GM18858 (cell line): ENCODE data around the gene DSCAML1.
"Not testable (repeated sequence)": the region's sequence is repeated elsewhere in the genome, so short reads cannot be mapped to it uniquely, and the experiment has no call there.

Experiments used
- ATAC-seq: cut with Tn5 transposase; IDR thresholded peaks from one replicate; pipeline ENCODE4 v1.9.1; 2021; ENCODE audit not compliant: unreplicated experiment

Gene DSCAML1

DNA sequence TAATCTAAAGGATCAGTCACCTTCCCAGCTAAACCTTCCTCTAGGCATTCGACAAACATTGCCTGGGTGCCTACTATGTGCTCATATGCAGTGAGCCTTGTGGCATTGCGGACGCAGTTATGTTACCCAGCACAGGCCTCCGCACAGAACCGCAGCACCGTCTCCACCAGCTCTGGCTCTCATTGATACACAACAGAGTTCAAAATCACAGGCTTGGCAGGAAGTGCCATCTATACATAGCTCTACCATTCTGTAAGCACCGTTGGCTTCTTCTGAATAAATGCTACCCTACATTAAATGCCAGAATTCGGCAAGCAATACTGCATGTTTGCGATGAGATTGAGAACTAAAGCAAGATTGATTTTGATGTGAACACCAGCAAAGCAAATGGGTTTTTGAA lies 31.0 kb downstream of the DSCAML1 start:
- no peak for ATAC-seq

DNA sequence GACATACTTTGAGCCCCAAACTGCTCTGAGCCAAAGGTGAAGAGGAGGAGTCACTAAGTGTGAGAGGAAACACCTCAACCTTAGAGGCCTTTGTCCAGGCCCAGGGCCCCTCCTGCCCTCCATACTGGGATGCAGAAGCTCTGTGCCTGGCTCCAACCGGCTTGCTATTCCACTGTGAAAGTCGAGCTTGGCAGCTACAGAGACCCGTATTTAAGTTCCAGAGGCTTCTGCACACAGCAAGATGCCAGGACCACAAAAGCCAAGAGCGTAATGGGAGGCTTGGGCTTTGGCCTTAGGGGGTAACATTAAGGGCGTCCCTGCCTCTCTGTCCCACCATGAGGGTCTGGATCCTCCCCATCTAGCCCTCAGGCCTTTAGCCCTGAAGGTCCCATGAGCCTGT lies 31.9 kb downstream of the DSCAML1 start:
- no peak for ATAC-seq

DNA sequence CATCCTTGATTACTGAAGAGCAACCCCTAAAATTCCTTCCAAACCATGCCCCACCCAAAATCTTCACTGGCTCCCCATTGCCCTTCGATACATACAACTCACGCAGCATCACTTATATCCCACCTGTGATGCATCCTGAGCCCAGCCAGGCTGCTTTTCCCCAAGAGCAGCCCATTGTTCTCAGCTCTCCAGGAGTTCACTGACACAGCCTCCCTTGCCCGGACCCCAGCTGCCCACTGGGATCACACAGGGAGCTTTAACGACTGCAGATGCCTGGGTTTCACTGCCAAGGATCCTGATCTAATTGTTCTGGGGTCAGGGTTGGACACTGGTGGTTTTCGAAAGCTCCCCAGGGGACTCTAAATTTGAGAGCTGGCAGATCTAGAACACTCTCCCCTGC lies 33.6 kb downstream of the DSCAML1 start:
- ATAC-seq = not testable (repeated sequence)

- no peak for ATAC-seq
Observed at GRCh38 chr11:117761993-117762392, 35.0 kb downstream of the DSCAML1 start.

DNA sequence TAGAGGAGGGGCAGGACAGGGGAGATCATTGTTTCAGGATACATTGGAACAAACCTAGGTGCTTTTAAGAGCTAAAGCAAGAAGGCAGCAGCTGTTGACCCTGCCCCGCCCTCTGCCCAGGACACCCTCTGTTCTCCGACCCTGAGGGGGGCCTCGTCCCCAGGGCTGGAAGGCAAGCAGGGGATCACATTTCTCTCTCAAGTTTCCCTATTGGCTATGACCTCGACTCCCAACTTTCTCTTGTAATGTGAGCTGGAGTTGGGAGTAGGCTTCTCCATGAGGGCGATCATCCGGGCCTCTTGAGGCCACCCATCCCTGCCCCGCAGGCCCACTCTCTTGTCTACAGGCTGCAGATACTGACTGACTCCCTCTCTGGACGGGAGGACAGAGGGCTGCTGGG lies 37.7 kb downstream of the DSCAML1 start:
- no peak for ATAC-seq

DNA sequence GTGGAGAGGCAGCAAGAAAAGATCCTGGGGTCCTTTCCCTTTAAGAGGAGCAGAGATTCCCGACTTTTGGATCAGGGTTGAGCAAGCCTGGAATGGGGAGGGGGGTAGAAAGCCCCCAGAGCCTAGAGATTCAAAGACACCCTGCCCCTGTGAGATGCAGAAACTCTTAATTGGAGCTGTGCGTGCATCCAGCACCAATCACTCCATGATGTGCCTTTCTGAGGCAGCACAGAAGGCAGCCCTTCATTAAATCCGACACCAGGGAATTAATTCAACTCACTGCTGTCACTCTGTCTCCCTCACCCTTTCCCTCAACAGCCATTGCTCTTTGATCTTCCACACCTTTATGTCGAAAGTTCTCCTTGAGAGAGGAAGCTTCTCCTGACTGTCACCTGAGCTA lies 43.0 kb downstream of the DSCAML1 start:
- no peak for ATAC-seq

- ATAC-seq = no peak
Observed at GRCh38 chr11:117752721-117753237, 44.2 kb downstream of the DSCAML1 start.

- no peak for ATAC-seq
Observed at GRCh38 chr11:117752071-117752470, 44.9 kb downstream of the DSCAML1 start.

DNA sequence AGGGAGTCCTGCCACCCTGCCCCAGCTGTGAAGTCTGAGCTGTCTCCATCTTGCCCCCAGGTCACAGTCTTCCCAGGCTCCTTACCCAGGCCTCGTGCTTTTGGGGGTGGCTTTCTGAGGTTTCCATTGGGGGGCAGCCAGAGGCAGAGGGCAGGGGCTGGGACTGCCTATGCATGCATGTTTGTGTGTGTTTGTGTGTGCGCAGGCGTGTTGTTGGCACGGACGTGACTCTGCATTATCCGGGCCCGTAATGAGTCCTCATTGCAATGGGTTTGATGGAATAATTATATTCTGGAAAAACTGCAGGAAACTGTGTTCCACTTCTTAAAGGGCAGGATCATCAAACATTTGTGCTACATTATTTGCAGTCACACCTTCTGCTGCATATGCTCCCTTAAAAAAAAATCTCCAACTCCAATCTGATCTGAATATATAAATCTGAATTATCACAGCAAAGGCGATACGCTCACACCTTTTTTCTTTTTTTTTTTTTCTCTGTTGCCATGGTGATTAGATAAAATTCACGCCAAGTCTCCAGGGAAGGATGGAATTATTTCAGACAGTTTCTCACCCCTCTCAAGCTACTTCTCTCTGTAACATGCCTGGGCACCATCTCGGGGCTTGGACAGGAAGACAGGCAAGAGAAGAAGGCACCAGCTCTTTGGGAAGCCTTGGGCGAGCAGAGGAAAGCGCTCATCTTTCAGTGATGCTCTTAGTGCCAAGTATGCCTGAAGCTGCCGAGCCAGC lies 45.9 kb downstream of the DSCAML1 start:
- ATAC-seq = no peak

- no peak for ATAC-seq
Observed at GRCh38 chr11:117750357-117750756, 46.7 kb downstream of the DSCAML1 start.

DNA sequence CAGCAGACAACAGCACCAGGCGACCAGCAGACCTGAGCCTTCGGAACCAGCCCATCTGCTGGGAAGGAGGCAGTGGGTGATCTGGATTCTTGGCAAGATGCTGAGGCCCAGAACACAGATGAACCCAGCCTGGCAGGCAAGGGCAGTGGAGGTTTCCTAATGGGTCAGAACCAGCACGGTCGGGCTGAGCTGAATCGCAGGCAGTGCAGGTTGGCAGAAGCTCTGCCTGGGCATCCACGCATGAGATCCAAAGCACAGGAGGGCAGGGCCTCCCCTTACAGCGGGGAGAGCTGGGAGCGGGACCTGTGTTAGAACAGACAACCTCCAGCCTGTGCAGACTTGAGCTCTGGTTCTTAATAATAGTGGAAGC lies 47.5 kb downstream of the DSCAML1 start:
- ATAC-seq = no peak

DNA sequence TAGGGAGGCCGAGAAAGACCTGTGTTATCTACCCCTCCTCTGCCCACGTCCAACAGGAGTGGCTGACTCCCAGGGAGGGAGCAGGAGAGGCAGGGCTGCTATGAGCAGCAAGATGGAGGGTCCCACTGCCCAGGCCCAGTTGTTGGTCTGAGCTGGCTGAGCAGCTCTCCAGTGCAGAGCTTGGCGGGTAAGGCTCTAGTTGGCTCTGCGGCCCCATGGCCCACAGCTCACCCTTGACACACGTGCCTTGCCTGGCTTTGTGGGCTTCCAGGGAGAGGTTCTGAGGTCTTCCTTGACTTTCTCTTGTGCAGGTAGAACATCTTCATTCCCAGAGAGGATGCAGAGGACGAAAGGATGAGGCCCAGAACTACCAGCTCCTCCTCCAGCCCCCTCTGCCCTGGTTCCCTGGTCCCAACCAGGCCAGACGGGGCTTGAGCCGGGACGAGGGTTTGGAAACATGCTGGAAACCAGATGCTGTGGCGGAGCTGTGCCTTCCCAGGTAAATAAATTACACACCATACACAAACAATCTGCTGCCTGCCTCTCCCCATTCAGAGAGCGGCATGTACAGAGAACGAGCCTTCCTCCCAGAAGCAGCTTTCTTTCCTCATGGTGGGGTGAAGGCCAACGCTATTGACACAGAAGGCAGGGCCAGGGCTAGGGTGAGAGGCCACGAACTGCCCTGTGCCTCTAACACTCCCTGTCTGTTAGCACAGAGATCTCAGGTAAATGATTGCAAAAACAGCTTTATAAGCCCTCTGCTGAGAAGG lies 48.1 kb downstream of the DSCAML1 start:
- ATAC-seq = no peak

DNA sequence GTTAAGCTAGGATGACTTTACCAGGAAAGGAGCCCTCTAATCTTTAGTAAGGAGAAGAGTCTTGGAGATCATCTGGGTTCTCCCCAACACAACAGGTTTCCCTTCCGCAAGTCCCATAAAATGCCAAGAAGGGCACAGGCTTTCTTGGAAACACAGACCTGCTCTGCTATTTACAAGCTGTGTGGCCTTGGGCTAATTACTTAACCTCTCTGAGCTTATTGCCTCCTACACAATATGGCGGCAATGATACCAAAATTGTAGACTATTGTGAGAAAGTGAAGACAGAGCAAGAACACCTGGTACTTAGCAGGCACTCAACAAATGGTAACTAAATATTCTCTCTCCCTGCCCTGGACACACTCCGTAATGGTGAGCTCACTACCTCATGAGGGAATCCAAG lies 49.1 kb downstream of the DSCAML1 start:
- ATAC-seq = no peak

- no peak for ATAC-seq
Observed at GRCh38 chr11:117745346-117745745, 51.7 kb downstream of the DSCAML1 start.

DNA sequence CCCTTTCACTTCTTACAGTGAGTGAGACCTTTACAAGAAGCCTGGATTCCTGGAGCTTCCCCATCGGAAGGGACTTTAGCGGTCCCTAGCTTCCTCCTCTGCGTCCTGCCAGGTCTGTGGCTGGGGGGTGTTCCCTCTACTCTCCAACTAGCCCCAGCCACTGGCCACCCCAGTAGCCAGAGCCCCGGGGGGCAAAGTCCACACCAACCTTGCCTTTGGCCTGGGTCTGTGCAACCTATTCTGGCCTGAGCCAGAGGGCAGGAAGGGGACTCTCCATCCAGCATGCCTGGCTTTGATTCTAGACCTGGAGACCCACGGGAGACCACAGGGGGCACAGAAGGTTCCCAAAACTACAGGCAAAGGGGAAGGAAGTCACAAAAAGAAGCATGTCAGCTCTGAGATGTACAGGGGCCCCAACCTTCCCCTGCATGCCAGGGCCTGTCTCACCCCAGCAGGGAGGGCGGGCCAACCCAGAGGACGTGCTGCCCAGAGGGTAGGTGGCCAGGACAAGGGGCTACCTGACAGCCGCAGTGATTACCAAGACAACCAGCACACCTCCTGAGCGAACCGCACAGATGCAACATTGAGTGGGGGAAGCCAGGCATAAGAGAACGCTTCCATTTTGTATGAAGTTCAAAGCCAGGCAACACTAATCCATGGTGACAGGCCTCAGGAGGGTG lies 52.4 kb downstream of the DSCAML1 start:
- no peak for ATAC-seq

GRCh38 chr11:117743121-117743815 lies 53.7 kb downstream of the DSCAML1 start:
- no peak for ATAC-seq

DNA sequence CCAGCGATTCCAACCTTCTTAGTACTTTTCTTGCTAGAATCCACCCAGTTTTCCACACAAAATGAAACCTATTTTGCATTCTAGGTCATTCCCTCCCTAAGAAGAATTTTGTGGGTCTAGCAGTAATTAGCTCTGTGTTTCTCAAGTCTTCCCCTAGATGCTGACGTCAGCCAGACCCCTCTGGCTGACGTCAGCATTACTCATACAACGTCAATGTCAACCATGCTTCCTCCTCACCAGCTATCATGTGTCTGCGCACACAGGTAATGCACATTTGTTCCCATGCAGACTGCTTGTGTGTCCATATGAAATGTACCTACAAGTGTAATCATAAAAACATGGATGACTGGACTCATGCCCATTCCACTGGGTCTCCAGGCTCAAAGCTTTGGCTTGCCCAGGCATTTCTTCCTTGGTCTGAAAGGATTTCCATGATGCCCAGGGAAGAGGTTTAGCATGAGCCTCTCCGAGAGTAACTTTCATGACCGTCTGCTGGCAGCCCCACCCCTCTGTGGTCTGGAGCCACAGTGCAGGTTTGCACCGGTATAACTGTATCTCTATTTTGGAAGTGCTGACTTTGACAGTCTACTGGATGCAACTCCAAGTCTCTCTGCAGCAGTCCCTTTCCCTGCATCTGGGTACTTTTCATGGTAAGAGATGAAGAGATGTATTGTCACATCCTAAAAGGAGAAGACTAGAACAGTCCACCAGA lies 58.6 kb downstream of the DSCAML1 start:
- ATAC-seq = no peak

- no peak for ATAC-seq
Observed at GRCh38 chr11:117735350-117735977, 61.6 kb downstream of the DSCAML1 start.

- no peak for ATAC-seq
Observed at GRCh38 chr11:117734601-117735024, 62.4 kb downstream of the DSCAML1 start.

GRCh38 chr11:117733316-117733715 lies 63.7 kb downstream of the DSCAML1 start:
- no peak for ATAC-seq
